Skeletal muscle tissue (tissue), 4 donors: ENCODE results near the gene NUDT9. TPM values are rescaled to one million over a fixed set of nuclear protein-coding genes. Genes with fewer than 3 reads are reported as not detected.
"Not testable (repeated sequence)": the region's sequence is repeated elsewhere in the genome, so short reads cannot be mapped to it uniquely, and the experiment has no call there.

Experiments used
- H3K27ac ChIP-seq: one replicate; pipeline ENCODE4 v1.7.0; 2013; ENCODE audit warnings: mild to moderate bottlenecking, low read depth, low read length, inconsistent platforms
- H3K27me3 ChIP-seq, 3 donors: one replicate each; pipeline ENCODE4 v1.7.0; 2013; ENCODE audit warnings: low read length in 3 of 3; ENCODE audit not compliant: control insufficient read depth in 3 of 3, insufficient read depth in 3 of 3
- H3K36me3 ChIP-seq, 3 donors: one replicate each; pipeline ENCODE4 v1.7.0; 2013; ENCODE audit warnings: low read length in 3 of 3; ENCODE audit not compliant: control insufficient read depth in 3 of 3, insufficient read depth in 3 of 3
- H3K4me1 ChIP-seq, 3 donors: one replicate each; pipeline ENCODE4 v1.7.0; 2013; ENCODE audit warnings: low read length in 3 of 3, mild to moderate bottlenecking in 3 of 3; ENCODE audit not compliant: control insufficient read depth in 3 of 3, insufficient read depth in 3 of 3
- H3K4me3 ChIP-seq, 3 donors: one replicate each; pipeline ENCODE4 v1.7.0; 2013; ENCODE audit warnings: low read length in 3 of 3
- H3K9ac ChIP-seq, 3 donors: one replicate each; pipeline ENCODE4 v1.7.0; 2013; ENCODE audit warnings: low read length in 3 of 3, mild to moderate bottlenecking in 3 of 3, moderate library complexity in 2 of 3, low read depth in 1 of 3
- H3K9me3 ChIP-seq, 3 donors: one replicate each; pipeline ENCODE4 v1.7.0; 2013; ENCODE audit warnings: low read length in 3 of 3; ENCODE audit not compliant: control insufficient read depth in 3 of 3
- total RNA-seq: library from RNA; depleted of rRNA; stranded (reverse); fragments of >200 nt; gene quantifications from one replicate; pipeline ENCODE4 v1.2.3, GENCODE V29; 2014
- donor health status: Osteomylitis.

Gene NUDT9
- total RNA-seq, 1 donor from 2014 or later, result 15.7 TPM

DNA sequence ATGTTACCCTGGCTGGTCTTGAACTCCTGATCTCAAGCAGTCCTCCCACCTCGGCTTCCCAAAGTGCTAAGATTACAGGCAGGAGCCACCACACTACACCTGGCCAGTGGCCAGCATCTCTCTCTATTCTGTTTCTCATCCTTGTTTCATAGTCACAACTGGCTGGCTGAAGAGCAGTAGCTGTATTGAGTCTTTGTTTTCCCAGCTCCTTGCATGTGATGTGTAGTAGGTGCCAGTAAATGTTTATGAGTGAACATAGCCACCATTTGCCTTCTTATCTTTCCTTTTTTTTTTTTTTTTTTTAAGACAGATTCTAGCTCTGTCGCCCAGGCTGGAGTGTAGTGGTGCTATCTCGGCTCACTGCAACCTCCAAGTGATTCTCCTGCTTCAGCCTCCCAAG is 23.6 kb downstream of the NUDT9 start:
- peaks cover 5 to 31% (median 25%) of the 10 kb centered on the region in 3 donors for H3K36me3 ChIP-seq

DNA sequence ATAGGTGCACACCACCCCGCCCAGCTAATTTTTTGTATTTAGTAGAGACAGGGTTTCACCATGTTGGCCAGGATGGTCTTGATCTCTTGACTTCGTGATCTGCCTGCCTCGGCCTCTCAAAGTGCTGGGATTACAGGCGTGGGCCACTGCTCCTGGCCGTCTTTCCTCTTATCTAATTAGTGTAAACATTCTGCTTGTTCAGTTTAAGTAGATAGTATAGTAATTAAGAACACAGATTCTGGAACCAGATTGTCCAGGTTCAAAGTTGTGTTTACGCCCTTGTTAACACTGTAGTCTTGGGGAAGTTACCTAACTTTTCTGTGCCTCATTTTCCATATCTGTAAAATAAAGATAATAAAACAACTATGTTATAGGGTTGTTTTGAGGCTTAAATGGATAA is 24.0 kb downstream of the NUDT9 start:
- not testable (repeated sequence) for H3K4me1 ChIP-seq, H3K27ac ChIP-seq, H3K9ac ChIP-seq, H3K9me3 ChIP-seq, H3K27me3 ChIP-seq, H3K4me3 ChIP-seq
- peaks cover 5 to 31% (median 29%) of the 10 kb centered on the region in 3 donors for H3K36me3 ChIP-seq

More for the DNA sequence above, 23.6 kb downstream of the NUDT9 start:
- H3K9ac ChIP-seq, result no peak overlapping the region
- H3K4me1 ChIP-seq, result no peaks in the 10 kb centered on the region
- H3K9me3 ChIP-seq, result no peaks in the 10 kb centered on the region
- no peak overlapping the region for H3K27ac ChIP-seq
- H3K4me3 ChIP-seq, result no peak overlapping the region
- H3K27me3 ChIP-seq, result no peaks in the 10 kb centered on the region

DNA sequence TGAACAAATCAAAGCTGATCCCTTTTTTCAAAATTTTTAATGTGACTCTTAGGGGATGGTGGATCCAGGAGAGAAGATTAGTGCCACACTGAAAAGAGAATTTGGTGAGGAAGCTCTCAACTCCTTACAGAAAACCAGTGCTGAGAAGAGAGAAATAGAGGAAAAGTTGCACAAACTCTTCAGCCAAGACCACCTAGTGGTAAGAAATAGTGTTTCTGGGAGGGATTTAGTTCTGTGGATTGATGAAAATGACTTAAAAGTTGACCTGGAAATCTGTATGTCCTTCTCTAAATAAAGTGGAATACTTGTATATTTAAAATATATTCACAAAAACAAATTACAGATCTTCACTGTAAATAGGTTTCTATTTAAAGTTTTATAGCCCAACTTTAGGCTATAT is 29.2 kb downstream of the NUDT9 start:
- H3K4me1 ChIP-seq, result no peaks in the 10 kb centered on the region

DNA sequence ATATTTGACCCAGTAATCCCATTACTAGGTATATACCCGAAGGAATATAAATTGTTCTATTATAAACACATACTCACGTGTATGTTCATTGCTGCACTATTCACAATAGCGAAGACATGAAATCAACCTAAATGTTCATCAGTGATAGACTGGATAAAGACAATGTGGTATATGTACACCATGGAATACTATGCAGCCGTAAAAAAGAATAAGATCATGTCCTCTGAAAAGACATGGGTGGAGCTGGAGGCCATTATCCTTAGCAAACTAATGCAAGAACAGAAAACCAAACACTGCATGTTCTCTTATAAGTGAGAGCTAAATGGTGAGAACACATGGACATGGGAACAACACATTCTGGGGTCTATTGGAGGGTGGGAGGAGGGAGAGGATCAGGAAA is 36.5 kb downstream of the NUDT9 start:
- Histone ChIP-seq H3K4me1 (no peaks in the 10 kb centered on the region), H3K9ac (no peak overlapping the region), H3K36me3 (peaks cover 4 to 20% (median 19%) of the 10 kb centered on the region in 3 donors), H3K9me3 (no peaks in the 10 kb centered on the region), H3K27me3 (no peaks in the 10 kb centered on the region), H3K27ac (no peak overlapping the region), H3K4me3 (no peak overlapping the region)

More for the DNA sequence above, 29.2 kb downstream of the NUDT9 start:
- no peak overlapping the region for H3K9ac ChIP-seq
- H3K9me3 ChIP-seq, result no peaks in the 10 kb centered on the region
- no peak overlapping the region for H3K4me3 ChIP-seq
- H3K36me3 ChIP-seq, result peaks cover 0 to 19% (median 10%) of the 10 kb centered on the region in 3 donors
- H3K27me3 ChIP-seq, result no peaks in the 10 kb centered on the region
- H3K27ac ChIP-seq, result no peak overlapping the region

DNA sequence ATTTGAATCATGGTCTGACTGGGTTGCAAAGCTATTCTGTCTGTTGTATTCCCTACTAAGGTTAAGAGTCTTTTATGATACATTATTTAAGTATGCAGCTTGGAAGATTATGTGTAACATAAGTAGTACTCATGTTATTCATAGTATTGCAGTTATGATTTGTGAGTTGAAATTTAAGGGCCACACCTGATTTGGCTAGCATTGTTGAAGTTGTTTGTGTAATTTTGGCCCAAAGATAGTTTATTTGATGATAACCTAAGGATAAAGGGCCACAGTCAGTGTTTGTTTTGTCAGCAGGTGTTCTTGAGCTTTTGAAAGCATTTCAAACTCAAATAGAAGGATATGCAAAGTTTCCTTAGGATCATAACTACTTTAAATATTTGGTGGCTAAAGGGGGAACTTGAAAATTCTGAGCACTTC is 38.9 kb downstream of the NUDT9 start:
- Histone ChIP-seq H3K27me3 (no peaks in the 10 kb centered on the region), H3K4me1 (no peaks in the 10 kb centered on the region), H3K9me3 (no peaks in the 10 kb centered on the region)

DNA sequence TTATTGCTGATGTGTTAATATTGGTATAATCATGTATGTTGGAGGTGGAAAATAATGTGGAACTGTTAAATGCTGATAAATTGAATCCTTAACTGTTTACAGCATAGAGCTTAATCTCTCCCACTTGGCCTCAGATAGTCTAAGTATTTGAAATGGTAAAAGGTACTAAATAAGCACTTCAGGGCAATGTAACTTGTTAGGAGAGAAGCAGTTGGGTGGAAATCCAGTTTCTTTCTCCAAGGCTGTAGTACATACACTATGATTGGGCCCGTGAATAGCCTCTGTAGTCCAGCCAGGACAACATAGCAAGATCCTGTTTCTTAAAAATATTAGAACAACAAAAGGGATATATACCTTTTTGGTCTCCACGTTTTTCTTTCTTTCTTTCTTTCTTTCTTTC is 39.7 kb downstream of the NUDT9 start:
- Histone ChIP-seq H3K27ac (no peak overlapping the region), H3K36me3 (peaks cover 4 to 16% (median 13%) of the 10 kb centered on the region in 3 donors), H3K4me3 (no peak overlapping the region), H3K9me3 (no peaks in the 10 kb centered on the region), H3K9ac (no peak overlapping the region), H3K4me1 (no peaks in the 10 kb centered on the region), H3K27me3 (no peaks in the 10 kb centered on the region)

More for the DNA sequence above, 38.9 kb downstream of the NUDT9 start:
- Histone ChIP-seq H3K9ac (no peak overlapping the region), H3K4me3 (no peak overlapping the region), H3K27ac (no peak overlapping the region), H3K36me3 (peaks cover 4 to 16% (median 13%) of the 10 kb centered on the region in 3 donors)

DNA sequence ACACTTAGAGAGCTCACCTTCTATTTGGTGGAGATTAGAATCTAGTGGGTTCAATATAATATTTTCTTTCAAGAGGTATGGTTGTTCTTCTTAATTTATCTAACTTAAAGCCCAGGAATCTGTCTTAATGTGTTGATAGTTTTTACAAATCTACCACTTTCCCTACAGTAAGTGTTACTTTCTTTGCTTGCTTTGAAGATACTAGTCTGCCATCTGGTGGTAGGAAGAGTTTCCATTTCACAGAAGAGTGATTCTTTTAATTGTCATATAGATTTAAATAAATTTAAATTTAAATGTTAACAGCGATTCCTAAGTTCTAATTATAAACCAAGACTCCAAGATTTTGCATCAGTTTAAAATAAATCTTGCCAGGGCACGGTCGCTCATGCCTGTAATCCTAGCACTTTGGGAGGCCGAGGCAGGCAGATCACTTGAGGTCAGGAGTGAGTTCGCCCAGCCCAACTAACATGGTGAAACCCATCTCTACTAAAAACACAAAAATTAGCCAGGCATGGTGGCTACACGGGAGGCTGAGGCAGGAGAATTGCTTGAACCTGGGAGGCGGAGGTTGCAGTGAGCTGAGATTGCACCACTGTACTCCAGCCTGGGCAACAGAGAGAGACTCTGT is 43.5 kb downstream of the NUDT9 start:
- Histone ChIP-seq H3K27me3 (no peaks in the 10 kb centered on the region), H3K9ac (no peak overlapping the region), H3K27ac (no peak overlapping the region), H3K36me3 (no peaks in the 10 kb centered on the region), H3K4me1 (no peaks in the 10 kb centered on the region), H3K9me3 (no peaks in the 10 kb centered on the region), H3K4me3 (no peak overlapping the region)

DNA sequence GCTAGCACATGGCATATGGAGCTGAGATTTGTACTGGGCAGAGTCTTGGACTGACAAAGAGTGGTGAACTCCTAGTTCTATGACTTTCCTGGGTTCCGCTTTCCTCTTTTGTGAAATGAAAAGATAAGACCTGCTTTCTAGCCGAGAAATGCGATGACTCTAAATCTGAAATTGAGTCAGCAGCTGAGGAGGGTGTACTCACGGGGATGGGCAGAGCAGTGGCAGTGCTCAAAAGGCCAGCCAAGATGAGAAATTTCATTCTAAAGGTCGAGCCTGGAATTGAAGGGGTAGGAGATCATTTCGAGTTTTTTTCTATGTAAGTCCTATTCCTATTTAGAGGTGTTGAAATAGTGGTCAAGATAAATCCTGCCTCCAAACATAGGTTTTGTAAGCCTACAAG is 47.0 kb downstream of the NUDT9 start:
- Histone ChIP-seq H3K4me3 (no peak overlapping the region), H3K36me3 (no peaks in the 10 kb centered on the region), H3K27me3 (no peaks in the 10 kb centered on the region), H3K9me3 (no peaks in the 10 kb centered on the region), H3K4me1 (no peaks in the 10 kb centered on the region), H3K9ac (no peak overlapping the region), H3K27ac (no peak overlapping the region)

DNA sequence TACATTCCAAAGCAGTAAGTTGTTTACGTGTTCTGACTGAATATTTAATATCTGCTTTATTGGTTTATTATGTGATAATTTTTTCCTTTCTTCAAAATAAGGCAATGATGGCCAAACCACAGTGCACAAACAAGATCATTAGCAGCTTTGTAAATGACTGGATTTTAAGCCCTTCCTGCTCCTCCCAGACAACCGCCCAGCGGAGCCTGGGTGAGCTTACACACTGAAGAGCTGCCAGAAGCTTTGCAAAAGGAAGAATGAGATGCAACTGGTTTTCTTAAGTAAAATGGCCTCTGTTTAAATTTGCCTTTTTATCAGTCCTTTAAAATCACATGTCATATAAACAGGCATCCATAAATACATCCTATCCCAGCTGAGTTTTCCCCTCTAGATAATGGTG is 54.6 kb downstream of the NUDT9 start:
- Histone ChIP-seq H3K4me1 (no peaks in the 10 kb centered on the region), H3K27ac (no peak overlapping the region), H3K9ac (no peak overlapping the region), H3K4me3 (no peak overlapping the region), H3K9me3 (no peaks in the 10 kb centered on the region), H3K36me3 (peaks cover 0 to 12% (median 6%) of the 10 kb centered on the region in 3 donors), H3K27me3 (no peaks in the 10 kb centered on the region)

DNA sequence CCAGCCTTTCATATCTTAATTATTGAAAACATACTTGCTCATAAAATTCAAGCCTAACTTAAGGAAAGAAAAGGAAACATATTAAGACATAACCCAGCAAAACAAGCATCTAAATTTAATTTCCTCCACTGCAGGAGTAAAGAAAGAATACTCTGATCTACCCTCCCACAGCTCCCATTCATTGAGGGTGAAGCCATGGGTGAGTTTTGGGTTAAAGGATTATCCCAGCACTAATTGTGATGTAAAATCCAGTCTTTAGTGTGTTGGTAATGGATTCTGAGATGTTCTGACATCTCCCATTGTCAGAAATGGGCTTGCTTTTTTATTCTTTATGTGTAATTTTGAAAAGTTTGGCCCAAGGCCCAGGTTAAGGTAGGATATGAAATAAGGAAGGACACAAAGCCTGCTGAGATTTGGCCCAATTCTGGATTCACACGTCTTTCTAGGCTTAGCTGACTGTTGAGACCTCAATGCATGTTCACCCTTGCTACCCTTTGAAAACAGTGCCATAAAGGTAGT is 56.4 kb downstream of the NUDT9 start:
- Histone ChIP-seq H3K36me3 (peaks cover 0 to 12% (median 6%) of the 10 kb centered on the region in 3 donors), H3K27ac (no peak overlapping the region), H3K4me1 (no peaks in the 10 kb centered on the region), H3K4me3 (no peak overlapping the region), H3K9ac (no peak overlapping the region), H3K27me3 (no peaks in the 10 kb centered on the region), H3K9me3 (no peaks in the 10 kb centered on the region)
